ENCODE results near the gene HACD3.
A peak's percentile ranks its signal among the peaks of the same experiment; 100 is the strongest.

HACD3 gene

GRCh38 chr15:65524226-65524625 is 6.0 kb upstream of the HACD3 start:
- no peaks in the 10 kb centered on the region for H3K27me3 ChIP-seq
- TF ChIP-seq CTCF (IDR thresholded peaks at IDR 0.05; ENCODE audit: low read depth, low read length) = no peak

GRCh38 chr15:65525622-65526021 is 4.6 kb upstream of the HACD3 start:
- no peak for DNase-seq
- H3K4me1 ChIP-seq = no peaks in the 10 kb centered on the region
- H3K9me3 ChIP-seq = no peaks in the 10 kb centered on the region
- no peaks in the 10 kb centered on the region; the same call in 1 of the 2 replicates for H3K36me3 ChIP-seq
- no peak for TF ChIP-seq CTCF (IDR thresholded peaks at IDR 0.05; ENCODE audit: low read depth, low read length)
- no peaks in the 10 kb centered on the region for H3K27me3 ChIP-seq
- H3K4me3 ChIP-seq (ENCODE audit: low read depth, low read length) = no peak overlapping the region

More at GRCh38 chr15:65524226-65524625, 6.0 kb upstream of the HACD3 start:
- DNase-seq = no peak
- Histone ChIP-seq H3K4me3 (ENCODE audit: low read depth, low read length) (no peak overlapping the region), H3K4me1 (no peaks in the 10 kb centered on the region), H3K9me3 (no peaks in the 10 kb centered on the region), H3K36me3 (no peaks in the 10 kb centered on the region)

- Histone ChIP-seq H3K4me3 (ENCODE audit: low read depth, low read length) (no peak overlapping the region), H3K4me1 (no peaks in the 10 kb centered on the region), H3K9me3 (no peaks in the 10 kb centered on the region), H3K27me3 (no peaks in the 10 kb centered on the region), H3K36me3 (no peaks in the 10 kb centered on the region; the same call in 1 of the 2 replicates)
- no peak for TF ChIP-seq CTCF (IDR thresholded peaks at IDR 0.05; ENCODE audit: low read depth, low read length)
- DNase-seq = no peak
These were observed 1.7 kb upstream of the HACD3 start for GRCh38 chr15:65528461-65529060.

- no peaks in the 10 kb centered on the region for H3K9me3 ChIP-seq
- H3K4me3 ChIP-seq (ENCODE audit: low read depth, low read length) = peak overlapping the region; percentile 93
- no peak for DNase-seq
These were observed 423 bp upstream of the HACD3 start for GRCh38 chr15:65529762-65530317.

GRCh38 chr15:65532738-65533051 is 2.4 kb downstream of the HACD3 start:
- H3K4me3 ChIP-seq (ENCODE audit: low read depth, low read length) = no peak overlapping the region
- TF ChIP-seq CTCF (IDR thresholded peaks at IDR 0.05; ENCODE audit: low read depth, low read length) = no peak
- no peak for DNase-seq

More at GRCh38 chr15:65529762-65530317, 423 bp upstream of the HACD3 start:
- peaks cover 5% of the 10 kb centered on the region; the same call in 1 of the 2 replicates for H3K36me3 ChIP-seq
- TF ChIP-seq CTCF (IDR thresholded peaks at IDR 0.05; ENCODE audit: low read depth, low read length) = no peak
- no peaks in the 10 kb centered on the region for H3K27me3 ChIP-seq
- H3K4me1 ChIP-seq = no peaks in the 10 kb centered on the region

GRCh38 chr15:65533057-65533756 is 2.9 kb downstream of the HACD3 start:
- Histone ChIP-seq H3K27me3 (no peaks in the 10 kb centered on the region), H3K4me1 (no peaks in the 10 kb centered on the region)

More at GRCh38 chr15:65532738-65533051, 2.4 kb downstream of the HACD3 start:
- no peaks in the 10 kb centered on the region for H3K4me1 ChIP-seq
- peaks cover 19% of the 10 kb centered on the region for H3K36me3 ChIP-seq
- no peaks in the 10 kb centered on the region for H3K9me3 ChIP-seq
- H3K27me3 ChIP-seq = no peaks in the 10 kb centered on the region

More at GRCh38 chr15:65533057-65533756, 2.9 kb downstream of the HACD3 start:
- DNase-seq = no peak
- H3K9me3 ChIP-seq = no peaks in the 10 kb centered on the region
- H3K4me3 ChIP-seq (ENCODE audit: low read depth, low read length) = no peak overlapping the region
- H3K36me3 ChIP-seq = peaks cover 19% of the 10 kb centered on the region
- no peak for TF ChIP-seq CTCF (IDR thresholded peaks at IDR 0.05; ENCODE audit: low read depth, low read length)
